NCI-H187 (cell line): ENCODE data around the gene TRPM4.
"Not testable (repeated sequence)": the region's sequence is repeated elsewhere in the genome, so short reads cannot be mapped to it uniquely, and the experiment has no call there.

Experiments used
- DNase-seq, 2 experiments: peaks; one replicate each; lab custom pipeline; 2025; lab: John Stamatoyannopoulos, UW

The TRPM4 gene

DNA sequence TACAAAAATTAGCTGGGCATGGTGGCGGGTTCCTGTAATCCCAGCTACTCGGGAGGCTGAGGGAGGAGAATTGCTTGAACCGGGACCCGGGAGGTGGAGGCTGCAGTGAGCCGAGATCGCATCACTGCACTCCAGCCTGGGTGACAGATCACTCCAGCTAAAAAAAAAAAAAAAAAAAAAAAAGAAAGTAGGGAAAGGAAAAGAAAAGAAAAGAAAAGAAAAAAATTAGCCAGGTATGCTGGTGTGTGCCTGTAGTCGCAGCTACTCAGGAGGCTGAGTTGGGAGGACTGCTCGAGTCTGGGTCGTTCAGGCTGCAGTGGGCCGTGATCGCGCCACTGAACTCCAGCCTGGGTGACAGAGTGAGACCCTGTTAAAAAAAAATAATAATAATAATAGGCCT lies 30.4 kb upstream of the TRPM4 start:
- DNase-seq, result not testable (repeated sequence)

DNA sequence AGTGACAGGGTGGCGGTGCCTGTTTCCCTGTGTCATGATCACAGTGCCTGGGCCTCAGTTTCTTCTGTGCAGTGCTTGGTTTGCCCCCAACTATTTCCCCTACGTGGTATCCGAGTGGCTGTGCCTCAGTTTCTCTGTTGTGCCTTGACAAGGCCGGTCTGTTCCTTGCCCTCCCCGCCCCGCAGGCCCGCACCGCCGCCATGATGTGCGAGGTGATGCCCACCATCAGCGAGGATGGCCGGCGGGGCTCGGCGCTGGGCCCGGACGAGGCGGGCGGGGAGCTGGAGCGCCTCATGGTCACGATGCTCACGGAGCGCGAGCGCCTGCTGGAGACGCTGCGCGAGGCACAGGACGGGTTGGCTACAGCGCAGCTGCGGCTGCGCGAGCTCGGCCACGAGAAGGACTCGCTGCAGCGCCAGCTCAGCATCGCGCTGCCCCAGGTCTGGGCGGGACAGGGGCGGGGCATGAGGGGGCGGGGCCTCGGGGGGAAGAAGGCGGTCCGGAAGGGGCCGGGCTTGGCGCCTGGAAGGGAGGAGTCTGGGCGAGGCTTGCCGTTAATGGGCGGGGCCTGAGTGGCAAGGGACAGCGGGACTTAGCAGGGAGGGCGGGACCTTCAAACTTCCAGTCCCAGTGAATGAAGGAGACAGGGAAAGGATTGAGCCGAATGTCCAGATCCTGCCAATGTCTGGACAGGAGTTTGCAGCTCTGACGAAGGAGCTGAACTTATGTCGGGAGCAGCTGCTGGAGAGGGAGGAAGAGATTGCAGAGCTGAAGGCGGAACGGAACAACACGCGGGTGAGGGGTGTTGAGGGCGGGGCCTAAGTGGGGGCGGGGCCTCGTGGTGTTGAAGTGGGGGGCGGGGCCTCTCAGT lies 29.7 kb upstream of the TRPM4 start:
- peak; percentile 98 for DNase-seq

DNA sequence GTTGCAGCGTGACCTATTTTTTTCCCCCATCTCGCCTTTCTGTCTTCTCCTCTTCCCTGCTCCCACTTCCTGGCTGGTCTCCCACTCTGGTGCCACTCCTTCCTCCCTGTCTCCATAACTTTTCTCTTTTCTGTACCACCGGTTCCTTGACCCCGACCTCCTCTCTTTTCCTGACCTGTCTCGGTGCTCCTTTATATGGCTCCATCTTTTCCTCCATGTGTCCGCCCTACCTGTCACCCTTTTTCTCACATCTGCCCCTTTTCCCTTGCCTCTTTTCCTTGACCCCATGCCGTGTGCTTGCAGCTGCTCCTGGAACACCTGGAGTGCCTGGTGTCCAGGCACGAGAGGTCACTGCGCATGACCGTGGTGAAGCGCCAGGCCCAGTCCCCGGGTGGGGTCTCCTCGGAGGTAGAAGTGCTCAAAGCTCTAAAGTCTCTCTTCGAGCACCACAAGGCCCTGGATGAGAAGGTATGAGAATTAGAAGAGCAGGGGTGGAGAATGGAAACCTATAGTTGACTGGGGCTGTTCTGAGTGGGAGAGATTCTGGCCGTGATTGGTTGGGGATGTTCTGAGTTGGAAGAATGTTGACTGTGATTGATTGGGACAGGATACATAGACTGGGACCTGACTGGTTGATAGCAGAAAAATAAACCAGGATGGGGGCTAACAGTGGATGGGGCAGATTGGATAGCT lies 28.9 kb upstream of the TRPM4 start:
- no peak for DNase-seq

DNA sequence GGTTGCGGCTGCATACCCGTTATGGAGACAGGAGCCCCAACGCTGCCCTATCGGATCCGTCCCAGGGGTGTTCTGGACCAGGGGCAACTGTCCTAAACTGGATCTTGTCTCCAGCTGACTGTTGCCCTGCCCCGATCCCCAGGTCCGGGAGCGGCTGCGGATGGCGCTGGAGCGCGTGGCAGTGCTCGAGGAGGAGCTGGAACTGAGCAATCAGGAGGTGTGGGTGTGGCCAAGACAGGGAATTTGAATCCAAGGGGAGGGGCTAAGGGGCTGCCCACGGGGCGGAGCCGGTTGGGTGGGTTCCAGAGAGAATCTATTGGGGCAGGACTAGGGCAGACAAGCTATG lies 28.4 kb upstream of the TRPM4 start:
- peak; percentile 22 to 84 for DNase-seq

DNA sequence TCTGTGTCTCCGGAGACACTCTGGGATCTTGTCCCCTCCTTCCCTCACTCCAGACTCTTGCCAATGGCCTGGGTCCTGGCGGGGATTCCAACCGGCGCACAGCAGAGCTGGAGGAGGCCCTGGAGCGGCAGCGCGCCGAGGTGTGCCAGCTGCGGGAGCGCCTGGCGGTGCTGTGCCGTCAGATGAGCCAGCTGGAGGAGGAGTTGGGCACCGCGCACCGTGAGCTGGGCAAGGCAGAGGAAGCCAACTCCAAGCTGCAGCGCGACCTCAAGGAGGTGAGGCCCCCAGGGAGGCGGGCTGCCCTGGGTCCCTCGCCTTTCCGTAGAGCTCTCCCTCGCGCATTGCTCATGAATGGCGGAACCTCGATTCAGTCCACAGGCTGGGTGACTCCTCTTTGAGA lies 27.3 kb upstream of the TRPM4 start:
- DNase-seq, result no peak

DNA sequence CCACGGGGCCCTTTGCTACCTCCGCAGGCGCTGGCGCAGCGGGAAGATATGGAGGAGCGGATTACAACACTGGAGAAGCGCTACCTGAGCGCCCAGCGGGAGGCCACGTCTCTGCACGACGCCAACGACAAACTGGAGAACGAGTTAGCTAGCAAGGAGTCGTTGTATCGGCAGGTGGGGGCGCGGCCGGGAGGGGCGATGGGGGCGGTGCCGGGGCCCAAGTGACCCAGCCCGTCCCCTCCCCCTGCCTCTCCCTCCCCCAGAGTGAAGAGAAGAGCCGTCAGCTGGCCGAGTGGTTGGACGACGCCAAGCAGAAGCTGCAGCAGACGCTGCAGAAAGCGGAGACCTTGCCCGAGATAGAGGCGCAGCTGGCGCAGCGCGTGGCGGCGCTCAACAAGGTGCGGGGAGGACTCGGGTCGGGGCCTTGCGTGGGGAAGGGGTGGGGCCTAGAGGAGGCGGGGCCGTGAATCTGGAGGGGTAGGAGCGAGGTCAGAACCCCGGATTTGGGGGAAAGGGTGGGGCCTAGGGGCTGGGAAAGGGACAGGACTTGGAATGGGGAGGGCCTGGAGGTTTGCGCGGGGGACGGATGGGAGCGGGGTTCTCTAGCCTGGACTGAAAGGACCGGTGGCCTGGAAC lies 24.5 kb upstream of the TRPM4 start:
- DNase-seq, result peak; percentile 80 to 88

DNA sequence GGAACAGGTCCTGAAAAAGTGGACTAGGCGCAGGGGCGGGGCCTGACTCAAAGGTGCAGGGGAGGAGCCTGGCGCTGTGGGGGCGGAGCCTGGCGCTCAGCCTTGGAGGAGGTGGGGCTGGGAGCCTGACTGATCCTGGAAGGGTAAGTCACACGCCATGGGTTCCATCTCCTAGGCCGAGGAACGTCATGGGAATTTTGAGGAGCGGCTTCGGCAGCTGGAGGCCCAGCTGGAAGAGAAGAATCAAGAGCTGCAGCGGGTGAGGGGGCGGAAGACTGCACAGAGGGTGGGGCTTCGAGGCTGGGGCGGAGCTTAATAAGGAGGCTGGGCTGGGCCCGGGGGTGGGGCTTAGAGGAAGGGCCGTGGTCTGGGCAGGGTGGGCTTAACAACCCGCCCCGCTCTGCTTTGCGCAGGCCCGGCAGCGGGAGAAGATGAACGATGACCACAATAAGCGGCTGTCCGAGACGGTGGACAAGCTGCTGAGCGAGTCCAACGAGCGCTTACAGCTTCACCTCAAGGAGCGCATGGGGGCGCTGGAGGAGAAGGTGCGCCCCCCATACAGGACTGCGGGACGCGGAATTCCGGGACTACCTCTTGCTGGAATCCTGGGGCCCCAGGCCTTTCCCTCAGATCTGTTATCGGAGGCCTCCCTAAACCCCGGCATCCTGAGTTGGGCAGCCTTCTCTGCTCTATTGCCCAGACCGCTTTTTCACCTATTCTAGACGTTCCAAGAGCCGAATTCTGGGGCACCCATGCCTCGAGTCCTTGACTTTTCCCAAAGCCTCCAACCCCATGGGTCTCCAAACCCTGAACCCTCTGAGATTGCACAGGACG lies 23.8 kb upstream of the TRPM4 start:
- peak; percentile 90 to 91 for DNase-seq

DNA sequence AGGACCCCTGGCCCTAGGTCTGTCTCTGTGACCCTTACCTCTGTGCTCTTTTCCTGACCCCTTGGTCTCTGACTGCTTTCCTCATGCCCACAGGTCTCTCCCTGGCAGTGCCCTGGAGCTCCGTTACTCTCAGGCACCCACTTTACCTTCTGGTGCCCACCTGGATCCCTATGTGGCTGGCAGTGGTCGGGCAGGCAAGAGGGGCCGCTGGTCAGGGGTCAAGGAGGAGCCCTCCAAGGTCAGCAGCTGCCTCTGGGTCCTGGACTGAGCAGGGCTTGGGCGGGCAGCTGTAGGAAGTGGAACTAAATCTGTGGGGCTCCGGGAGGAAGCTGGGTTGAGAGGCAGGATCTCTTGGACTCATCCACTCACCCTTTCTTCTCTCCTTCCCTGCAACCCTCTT lies 21.9 kb upstream of the TRPM4 start:
- DNase-seq, result no peak

DNA sequence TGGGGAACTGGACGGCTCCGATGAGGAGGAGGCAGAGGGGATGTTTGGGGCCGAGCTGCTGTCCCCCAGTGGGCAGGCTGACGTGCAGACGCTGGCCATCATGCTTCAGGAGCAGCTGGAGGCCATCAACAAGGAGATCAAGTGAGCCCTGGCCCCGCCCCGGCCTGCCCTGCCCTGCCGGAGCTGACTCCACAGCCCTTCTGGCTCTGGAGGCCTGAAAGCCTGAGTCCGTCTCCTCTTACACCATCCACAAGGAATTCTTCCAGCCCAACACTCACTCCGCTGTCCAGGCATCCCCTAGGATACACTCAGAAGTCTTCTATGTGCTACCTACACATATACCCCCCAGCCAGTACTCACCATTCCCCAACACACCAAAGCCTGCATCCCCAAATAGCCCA lies 20.8 kb upstream of the TRPM4 start:
- no peak for DNase-seq

DNA sequence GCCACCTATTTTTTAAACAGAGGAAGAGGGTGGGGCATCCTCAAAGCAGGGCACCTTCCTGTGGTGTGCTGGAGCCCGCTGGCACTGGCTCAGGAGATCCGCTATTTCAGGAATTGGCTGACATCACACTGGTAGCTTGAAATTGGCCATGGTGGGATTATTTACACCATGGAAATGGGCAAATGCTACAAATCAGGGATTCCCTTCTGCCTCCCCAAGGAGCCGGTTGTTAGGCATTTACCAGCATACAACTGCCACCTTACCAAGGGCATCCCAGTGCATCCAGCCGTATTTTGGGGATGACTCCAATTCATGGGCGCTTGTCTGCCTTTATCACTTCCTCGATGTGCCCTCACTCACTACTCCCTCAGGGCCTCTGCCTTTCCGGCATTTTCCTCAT lies 16.6 kb upstream of the TRPM4 start:
- no peak for DNase-seq

DNA sequence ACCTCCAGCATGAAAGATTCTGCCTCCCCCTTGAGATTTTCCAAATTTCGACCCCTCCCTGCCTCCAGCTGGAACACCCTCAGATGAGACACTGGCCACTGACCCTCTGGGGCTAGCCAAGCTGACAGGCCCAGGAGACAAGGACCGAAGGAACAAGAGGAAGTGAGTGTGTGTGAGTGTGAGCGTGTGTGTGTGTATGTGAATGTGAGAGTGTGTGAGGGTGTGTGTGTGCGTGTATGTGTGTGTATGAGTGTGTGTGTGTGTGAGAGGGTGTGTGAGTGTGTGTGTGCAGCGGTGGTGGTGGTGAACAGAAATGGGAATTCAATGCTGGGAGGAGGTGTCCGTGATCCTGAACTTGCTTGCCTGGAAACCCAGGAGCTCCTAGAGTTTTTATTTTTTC lies 16.2 kb upstream of the TRPM4 start:
- DNase-seq, result no peak

DNA sequence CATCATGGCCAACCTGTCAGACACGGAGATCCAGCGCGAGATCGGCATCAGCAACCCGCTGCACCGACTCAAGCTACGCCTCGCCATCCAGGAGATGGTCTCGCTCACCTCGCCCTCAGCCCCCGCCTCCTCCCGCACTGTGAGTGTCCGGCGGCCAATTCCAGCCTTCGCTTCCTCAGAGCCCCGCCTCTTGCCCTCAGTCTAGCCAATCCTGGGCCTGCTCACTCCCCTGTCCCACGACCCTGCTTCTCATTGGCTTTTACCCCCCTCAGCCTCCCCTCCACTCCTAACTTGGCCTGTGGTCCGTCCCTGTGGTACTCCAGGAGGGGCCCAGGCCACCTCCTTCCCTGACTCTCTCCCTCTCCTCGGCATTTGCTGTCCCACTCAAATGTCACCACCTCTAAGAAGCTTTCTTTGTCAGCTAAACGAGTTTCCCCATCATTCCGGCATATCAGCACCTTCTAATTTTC lies 14.7 kb upstream of the TRPM4 start:
- DNase-seq, result no peak

DNA sequence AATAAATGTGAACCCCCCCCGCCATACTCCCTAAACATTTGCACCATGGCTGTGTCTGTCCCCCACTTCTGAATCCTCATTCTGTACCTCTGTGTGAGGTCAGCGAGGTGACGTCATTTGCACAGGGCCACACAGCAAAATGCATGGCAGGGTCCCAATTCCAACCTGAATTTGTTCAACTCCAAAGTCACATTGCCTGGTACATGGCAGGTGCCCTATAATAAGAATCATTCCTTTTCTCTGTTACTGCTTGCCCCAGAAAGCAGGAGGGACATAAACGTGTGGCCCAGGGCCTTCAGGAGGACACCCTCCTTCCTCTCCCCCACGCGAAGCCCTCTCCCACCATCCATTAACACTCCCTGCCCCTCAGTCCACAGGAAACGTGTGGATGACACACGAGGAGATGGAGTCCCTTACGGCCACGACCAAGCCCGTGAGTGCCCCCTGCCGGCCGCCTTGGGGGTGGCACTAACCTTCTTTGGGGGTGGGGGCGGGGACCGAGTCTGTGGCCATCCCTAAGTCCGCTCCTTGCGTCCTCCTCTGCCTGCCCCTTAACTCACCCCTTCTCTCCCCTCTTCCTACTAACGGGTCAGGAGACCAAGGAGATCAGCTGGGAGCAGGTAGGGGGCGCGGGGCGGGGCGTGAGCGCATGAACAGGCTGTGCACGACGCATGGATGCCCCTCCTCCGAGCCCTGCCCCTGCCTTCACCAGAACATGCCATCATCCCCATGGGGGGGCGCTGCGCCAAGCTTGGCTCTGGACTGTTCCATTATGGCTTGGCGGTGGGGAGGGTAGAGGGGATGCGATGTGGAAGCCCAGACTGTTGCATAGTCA lies 11.8 kb upstream of the TRPM4 start:
- DNase-seq, result peak; percentile 35 to 38

DNA sequence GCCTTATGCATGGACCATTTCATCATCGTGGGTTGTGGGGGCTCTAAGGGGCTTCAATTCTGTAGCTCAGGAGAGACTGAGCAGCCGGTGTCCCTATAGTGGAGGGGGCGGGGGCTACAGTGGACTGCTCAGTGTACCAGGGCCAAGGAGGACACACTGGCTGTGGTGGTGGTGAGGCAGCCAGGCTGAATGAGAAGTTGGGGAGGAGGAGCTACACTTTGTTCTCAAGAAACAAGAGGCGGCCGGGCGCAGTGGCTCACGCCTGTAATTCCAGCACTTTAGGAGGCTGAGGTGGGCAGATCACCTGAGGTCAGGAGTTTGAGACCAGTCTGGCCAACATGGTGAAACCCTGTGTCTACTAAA lies 11.2 kb upstream of the TRPM4 start:
- DNase-seq, result not testable (repeated sequence)

DNA sequence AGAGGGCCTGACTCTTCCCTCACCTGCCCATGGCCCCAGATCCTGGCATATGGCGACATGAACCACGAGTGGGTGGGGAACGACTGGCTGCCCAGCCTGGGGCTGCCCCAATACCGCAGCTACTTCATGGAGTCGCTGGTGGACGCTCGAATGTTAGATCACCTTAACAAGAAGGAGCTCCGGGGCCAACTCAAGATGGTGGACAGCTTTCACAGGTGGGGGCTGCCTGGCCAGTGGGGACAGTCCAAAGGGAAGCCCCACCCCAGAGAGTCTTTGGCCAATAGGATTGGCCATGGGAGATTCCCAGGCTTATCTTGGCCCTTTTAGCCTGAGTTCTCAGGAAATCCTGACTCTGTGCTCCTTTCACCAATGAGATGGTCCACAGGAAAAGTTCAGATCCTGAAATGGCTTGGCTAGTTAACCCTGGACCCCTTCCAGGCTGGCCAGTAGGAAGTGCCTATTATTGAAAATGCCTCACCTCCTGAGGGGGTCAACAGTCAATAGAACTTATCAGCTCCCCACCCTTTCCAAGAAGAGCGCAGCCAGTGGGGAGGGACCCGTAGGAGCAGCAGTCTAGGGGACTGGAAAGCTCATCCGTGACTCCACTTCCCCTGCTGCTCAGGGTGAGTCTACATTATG lies 9.4 kb upstream of the TRPM4 start:
- no peak for DNase-seq

DNA sequence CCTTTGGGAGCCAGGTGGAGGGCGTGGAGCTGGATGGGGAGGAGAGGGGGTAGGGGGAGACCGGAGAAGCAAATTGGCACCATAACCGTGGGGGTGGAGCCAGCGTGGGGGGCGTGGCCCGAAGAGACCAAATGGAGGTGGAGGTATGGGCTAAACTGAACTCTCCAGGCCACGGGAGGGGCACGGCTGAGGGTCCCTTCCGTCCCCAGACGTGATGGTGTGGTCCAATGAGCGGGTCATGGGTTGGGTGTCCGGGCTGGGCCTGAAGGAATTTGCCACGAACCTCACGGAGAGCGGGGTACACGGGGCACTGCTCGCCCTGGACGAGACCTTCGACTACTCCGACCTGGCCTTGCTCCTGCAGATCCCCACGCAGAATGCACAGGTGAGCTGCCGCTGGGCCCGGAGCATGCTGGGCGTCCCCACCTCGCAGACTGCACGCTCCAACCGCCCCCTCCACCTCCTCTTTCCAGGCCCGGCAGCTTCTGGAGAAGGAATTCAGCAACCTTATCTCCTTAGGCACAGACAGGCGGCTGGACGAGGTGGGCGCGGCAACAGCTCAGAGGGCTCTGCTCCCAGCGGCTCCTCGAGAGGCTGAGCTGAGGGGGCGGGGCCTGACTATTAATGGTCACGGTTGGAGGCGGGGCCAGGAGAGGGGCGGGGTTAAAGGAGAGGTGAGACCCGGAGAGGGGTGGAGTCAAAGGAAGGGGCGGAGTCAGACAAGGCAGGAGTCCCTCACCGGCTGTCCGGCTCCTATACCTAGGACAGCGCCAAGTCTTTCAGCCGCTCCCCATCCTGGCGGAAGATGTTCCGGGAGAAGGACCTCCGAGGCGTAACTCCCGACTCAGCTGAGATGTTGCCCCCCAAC lies 8.6 kb upstream of the TRPM4 start:
- DNase-seq, result peak; percentile 99

DNA sequence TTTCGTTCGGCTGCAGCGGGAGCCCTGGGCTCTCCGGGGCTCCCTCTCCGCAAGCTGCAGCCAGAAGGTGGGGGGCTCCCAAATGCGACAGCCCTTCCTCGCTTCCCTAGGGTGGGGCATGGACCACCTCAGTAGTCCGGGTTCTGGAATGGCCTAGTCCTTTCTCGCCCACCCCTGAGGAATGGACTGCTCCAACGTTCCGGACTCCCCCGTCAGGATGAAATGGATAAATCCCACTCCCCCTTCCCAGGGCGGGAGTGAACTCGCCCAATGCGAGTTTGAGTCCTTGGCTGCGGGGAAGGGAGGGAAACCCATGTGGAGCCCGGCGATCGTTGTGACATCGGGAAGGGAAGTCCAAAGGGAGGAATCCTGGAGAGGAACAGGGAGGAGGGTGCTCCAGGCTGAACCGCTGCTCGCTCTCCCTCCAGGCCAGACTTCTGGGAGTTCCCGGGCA lies 7.9 kb upstream of the TRPM4 start:
- DNase-seq, result peak; percentile 55 to 94

DNA sequence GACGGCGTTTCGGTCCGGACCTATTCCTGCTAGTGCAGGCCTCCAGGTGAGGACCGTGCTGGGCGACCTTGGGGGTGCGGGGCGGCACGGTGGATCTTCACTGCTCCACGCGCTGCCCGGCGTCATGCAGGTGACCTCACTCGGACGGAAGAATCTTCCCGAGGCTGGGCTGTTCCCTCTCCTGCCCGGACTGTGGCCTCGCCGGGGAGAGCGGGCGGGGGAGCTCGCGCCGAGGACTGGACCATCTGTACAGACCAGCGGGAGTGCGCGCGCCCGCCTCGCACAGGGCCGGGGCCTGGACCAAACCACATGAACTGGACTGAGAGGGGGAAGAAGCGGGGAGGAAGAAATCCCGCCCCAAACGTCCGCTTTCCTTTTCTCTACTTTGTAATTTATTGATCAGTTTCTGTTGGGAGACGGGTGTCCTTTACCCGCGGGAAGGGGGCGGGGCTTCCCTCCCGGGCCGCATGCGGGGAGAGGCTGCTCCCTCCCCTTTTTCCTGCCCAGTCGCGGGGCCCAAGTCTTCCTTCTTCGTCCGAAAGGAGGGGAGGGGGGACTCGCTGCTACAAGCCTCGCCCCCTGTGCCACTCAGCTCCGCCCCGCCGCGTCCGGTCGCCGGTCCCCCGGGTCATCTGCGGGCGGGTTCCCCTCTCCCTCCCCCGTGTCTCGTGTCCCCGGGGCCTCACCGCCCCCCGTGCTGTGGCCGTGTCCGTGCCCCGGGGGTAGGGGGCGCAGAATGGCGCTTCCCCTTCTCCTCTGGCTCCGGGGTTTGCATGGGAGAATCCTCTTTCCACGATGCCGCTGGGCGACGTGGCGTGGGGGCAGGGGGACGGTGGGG lies 7.3 kb upstream of the TRPM4 start:
- peak; percentile 90 to 96 for DNase-seq

DNA sequence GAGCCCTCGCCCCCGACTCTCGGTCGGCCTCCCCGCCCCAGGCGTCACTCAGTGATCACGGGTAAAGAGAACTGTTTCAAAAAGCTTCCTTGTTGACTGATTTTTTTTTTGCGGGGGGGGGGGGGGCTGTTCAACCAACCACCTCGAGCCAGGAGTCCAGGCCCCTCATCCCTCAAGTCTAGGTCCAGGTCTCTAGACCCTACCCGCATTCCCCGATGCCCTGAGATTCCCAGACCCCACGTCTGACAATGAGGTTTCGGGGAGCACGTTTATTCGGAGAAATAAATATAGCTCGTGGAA lies 6.7 kb upstream of the TRPM4 start:
- DNase-seq, result no peak
